PC-9 (cell line): ENCODE results near the gene REEP3. TPM values are rescaled to one million over a fixed set of nuclear protein-coding genes. Genes with fewer than 3 reads are reported as not detected.

Source experiments
- BruUV-seq: library from RNA; stranded (reverse); fragments of 400-500 nt; replicated peaks from 2 replicates; lab custom pipeline; 2021; lab: Mats Ljungman, UMichigan
- CTCF ChIA-PET: fragments of 300-600 bp; sonication (Branson Sonifier 250); formaldehyde crosslinking; loops from one replicate; lab custom pipeline; 2022; ENCODE audit warnings: antibody characterized with exemption; lab: Charles Lee
- POLR2A ChIA-PET: fragments of 300-600 bp; sonication (Branson Sonifier 250); formaldehyde crosslinking; loops from one replicate; lab custom pipeline; 2022; ENCODE audit warnings: antibody characterized with exemption; ENCODE audit not compliant: unreplicated experiment; lab: Charles Lee
- DNase-seq, 2 experiments: peaks; one replicate each; pipeline versions ENCODE4 v3.0.0 to v3.0.0-alpha.2; 2015 to 2022; ENCODE audit warnings: mixed read lengths in 1 of 2
- H2AFZ ChIP-seq: fragments of 200-600 bp; sonication (generic); 2 replicates; pipeline ENCODE4 v1.8.1; 2017; ENCODE audit warnings: antibody characterized with exemption
- H3F3A ChIP-seq: fragments of 200-600 bp; sonication (generic); 2 replicates; pipeline ENCODE4 v1.8.1; 2017; ENCODE audit warnings: antibody characterized with exemption, mild to moderate bottlenecking, low read depth; ENCODE audit not compliant: insufficient read depth
- H3K27ac ChIP-seq: fragments of 200-600 bp; sonication (generic); 2 replicates; pipeline ENCODE4 v1.6.1; 2016; ENCODE audit warnings: mixed run types
- H3K27me3 ChIP-seq: fragments of 200-600 bp; sonication (generic); 2 replicates; pipeline ENCODE4 v1.6.1; 2016; ENCODE audit warnings: low read depth, mixed run types; ENCODE audit not compliant: insufficient read depth
- H3K36me3 ChIP-seq: fragments of 200-600 bp; sonication (generic); 2 replicates; pipeline ENCODE4 v1.6.1; 2016; ENCODE audit warnings: low read depth, mixed run types
- H3K4me1 ChIP-seq: fragments of 200-600 bp; sonication (generic); replicated peaks from 2 replicates; pipeline ENCODE4 v1.6.1; 2016; ENCODE audit warnings: mixed run types; ENCODE audit not compliant: insufficient read depth
- H3K4me2 ChIP-seq: fragments of 200-600 bp; sonication (generic); 2 replicates; pipeline ENCODE4 v1.6.1; 2017; ENCODE audit warnings: mixed run types
- H3K4me3 ChIP-seq: fragments of 200-600 bp; sonication (generic); 2 replicates; pipeline ENCODE4 v1.6.1; 2016; ENCODE audit warnings: mixed run types
- H3K79me2 ChIP-seq: fragments of 200-600 bp; sonication (generic); 2 replicates; pipeline ENCODE4 v1.6.1; 2017; ENCODE audit warnings: low read depth, mixed run types
- H3K9me2 ChIP-seq: fragments of 200-600 bp; sonication (generic); 2 replicates; pipeline ENCODE4 v1.8.1; 2017; ENCODE audit warnings: mild to moderate bottlenecking; ENCODE audit not compliant: insufficient read depth
- H3K9me3 ChIP-seq: fragments of 200-600 bp; sonication (generic); 2 replicates; pipeline ENCODE4 v1.8.1; 2016; ENCODE audit warnings: low read depth; ENCODE audit not compliant: insufficient read depth
- H4K20me1 ChIP-seq: fragments of 200-600 bp; sonication (generic); 2 replicates; pipeline ENCODE4 v1.8.1; 2017; ENCODE audit not compliant: insufficient read depth
- CTCF ChIP-seq: fragments of 200-600 bp; sonication (generic); conservative IDR thresholded peaks from 2 replicates; pipeline ENCODE4 v1.6.1; 2017; ENCODE audit warnings: mixed run types, antibody characterized with exemption, mild to moderate bottlenecking, moderate library complexity
- EZH2 ChIP-seq: fragments of 200-600 bp; sonication (generic); IDR thresholded peaks from 2 replicates; pipeline ENCODE4 v1.8.0; 2017; ENCODE audit warnings: antibody characterized with exemption, low read depth
- intact Hi-C: fragments of 100-400 bp; cut with micrococcal nuclease; formaldehyde crosslinking; loops from one replicate; pipeline ENCODE4 v1.10.0; 2022; ENCODE audit not compliant: unreplicated experiment
- total RNA-seq: library from RNA; stranded (reverse); gene quantifications from 2 replicates; pipeline ENCODE4 v1.2.3, GENCODE V29; 2021

Gene REEP3
- total RNA-seq, 1 experiment from 2014 or later: 56.4 TPM

DNA sequence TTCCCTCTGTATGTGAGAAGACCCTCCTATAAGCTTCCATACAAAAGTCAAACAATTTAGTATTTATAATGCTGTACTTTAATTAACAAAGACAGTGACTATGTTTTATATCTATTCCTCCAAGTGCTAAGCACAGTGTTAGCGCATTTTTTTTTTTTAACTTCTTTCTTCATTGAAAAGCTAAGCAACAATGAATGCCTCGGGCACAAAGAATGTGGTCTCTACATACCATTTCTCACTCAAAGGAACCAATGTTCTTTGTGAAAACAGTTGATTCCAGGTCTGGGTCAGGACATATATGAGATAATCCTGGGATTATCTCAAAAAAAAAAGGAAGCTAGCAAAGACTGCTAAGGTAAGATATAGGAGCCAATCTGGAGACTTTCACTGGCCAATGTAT lies 26.2 kb upstream of the REEP3 start:
- Histone ChIP-seq H3K27ac (no peak overlapping the region), H3F3A (peaks cover 11% of the 10 kb centered on the region; the same call in 1 of the 2 replicates), H3K9me3 (no peaks in the 10 kb centered on the region), H4K20me1 (no peaks in the 10 kb centered on the region), H3K27me3 (no peaks in the 10 kb centered on the region), H3K4me1 (peaks cover 19% of the 10 kb centered on the region), H3K79me2 (peaks cover 70% of the 10 kb centered on the region), H3K4me3 (no peak overlapping the region), H3K36me3 (no peaks in the 10 kb centered on the region), H3K9me2 (no peaks in the 10 kb centered on the region), H2AFZ (no peak overlapping the region), H3K4me2 (no peak overlapping the region)
- TF ChIP-seq EZH2 (no peak), CTCF (no peak)
- POLR2A ChIA-PET: interaction anchor here (0.5 kb wide), 1 partner anchor 8 kb away, joined by 3 read pairs; no protein-coding TSS in a partner anchor
- intact Hi-C loops: no loop called here
- no peak for DNase-seq
- CTCF ChIA-PET: interaction anchor here (0.6 kb wide), 1 partner anchor 89 kb away, joined by 9 read pairs; no protein-coding TSS in a partner anchor
- BruUV-seq: no TSS peak

GRCh38 chr10:63496561-63496960 lies 24.6 kb upstream of the REEP3 start:
- H3F3A ChIP-seq: peaks cover 9% of the 10 kb centered on the region; the same call in 1 of the 2 replicates
- no peaks in the 10 kb centered on the region for H3K9me2 ChIP-seq
- H3K4me1 ChIP-seq: peaks cover 14% of the 10 kb centered on the region
- ChIA-PET CTCF (no interaction called here), POLR2A (interaction anchor here (0.5 to 1.1 kb wide), 2 partner anchors 10 to 1137 kb away, joined by 3 to 5 read pairs; no protein-coding TSS in a partner anchor)
- no peak overlapping the region for H2AFZ ChIP-seq
- no peak for DNase-seq
- H3K27ac ChIP-seq: no peak overlapping the region
- H3K36me3 ChIP-seq: no peaks in the 10 kb centered on the region
- no TSS peak for BruUV-seq
- H3K4me2 ChIP-seq: no peak overlapping the region
- no peak for TF ChIP-seq CTCF
- no peak for TF ChIP-seq EZH2
- H3K27me3 ChIP-seq: no peaks in the 10 kb centered on the region
- H3K79me2 ChIP-seq: peaks cover 70% of the 10 kb centered on the region
- H3K4me3 ChIP-seq: no peak overlapping the region
- no peaks in the 10 kb centered on the region for H4K20me1 ChIP-seq
- no peaks in the 10 kb centered on the region for H3K9me3 ChIP-seq
- intact Hi-C loops: no loop called here

GRCh38 chr10:63497321-63497720 lies 23.9 kb upstream of the REEP3 start:
- intact Hi-C loops: no loop called here
- Histone ChIP-seq H3K27me3 (no peaks in the 10 kb centered on the region), H3K4me1 (peaks cover 7% of the 10 kb centered on the region; the same call in 1 of the 2 replicates), H2AFZ (no peak overlapping the region), H3K9me2 (no peaks in the 10 kb centered on the region), H4K20me1 (no peaks in the 10 kb centered on the region), H3K4me3 (no peak overlapping the region), H3K9me3 (no peaks in the 10 kb centered on the region), H3F3A (0 out of 2 replicates have a peak, but pooled peaks cover 1% of the 10 kb centered on the region), H3K79me2 (peaks cover 71% of the 10 kb centered on the region), H3K4me2 (no peak overlapping the region), H3K27ac (no peak overlapping the region), H3K36me3 (no peaks in the 10 kb centered on the region)
- DNase-seq: no peak
- ChIA-PET POLR2A (interaction anchor here (0.5 kb wide), 1 partner anchor 47 kb away, joined by 3 read pairs; no protein-coding TSS in a partner anchor), CTCF (no interaction called here)
- no TSS peak for BruUV-seq
- no peak for TF ChIP-seq EZH2
- TF ChIP-seq CTCF: no peak
